Right cardiac atrium (tissue), 5 donors: ENCODE data around the gene MYO15B. TPM values are rescaled to one million over a fixed set of nuclear protein-coding genes. Genes with fewer than 3 reads are reported as not detected.
A peak's percentile ranks its signal among the peaks of the same experiment; 100 is the strongest.

ENCODE experiments used
- ATAC-seq, 2 donors: fragments of 200-7000 bp; cut with Tn5 transposase; one replicate each; pipeline versions ENCODE4 v1.8.0 to v1.9.1; 2020; ENCODE audit warnings: moderate library complexity in 2 of 2, mild to moderate bottlenecking in 1 of 2
- DNase-seq, 3 donors: peaks; one replicate each; pipeline ENCODE4 v3.0.0-alpha.2; 2020
- H3K27ac ChIP-seq: one replicate; pipeline ENCODE4 v1.5.1; 2013; ENCODE audit warnings: mild to moderate bottlenecking, low read length, control low read depth, moderate library complexity
- H3K27me3 ChIP-seq: one replicate; pipeline ENCODE4 v1.6.1; 2013; ENCODE audit not compliant: control insufficient read depth, insufficient read depth
- H3K4me1 ChIP-seq: one replicate; pipeline ENCODE4 v1.6.1; 2013; ENCODE audit warnings: low read length; ENCODE audit not compliant: control insufficient read depth, insufficient read depth
- H3K4me3 ChIP-seq: one replicate; pipeline ENCODE4 v1.5.1; 2013; ENCODE audit warnings: low read length, control low read depth
- H3K9me3 ChIP-seq: one replicate; pipeline ENCODE4 v1.6.1; 2013; ENCODE audit warnings: low read length; ENCODE audit not compliant: control insufficient read depth
- WGBS: extraction: QIAGEN DNeasy Blood & Tissue Kit; methylation state at CpG from one replicate; pipeline ENCODE4 v1.1.7; 2013; 5-methylcytosine and 5-hydroxymethylcytosine counted together
- intact Hi-C, 4 donors: fragments of 100-400 bp; cut with DNase I; formaldehyde crosslinking; loops; one replicate each; pipeline versions ENCODE4 v1.11.0 to v1.14.0; 2022 to 2023
- polyA plus RNA-seq: library from polyadenylated mRNA; stranded (reverse); fragments of 200-250 nt; gene quantifications from one replicate; pipeline ENCODE4 v1.2.3, GENCODE V29; 2013
- total RNA-seq, 4 donors: library from RNA; stranded (reverse); fragmentation: NEBNext Ultra II Directional; extraction: Animal tissue kit (Norgen Biotek cat#: 25700); gene quantifications; one replicate each; pipeline ENCODE4 v1.2.1, GENCODE V29; 2021
- donor health status: healthy with polysubstance abuse.
- donor health status: DM: no; HTN: yes; CAD: no.
- donor health status: DM: no; HTN: no; CAD: no.
- donor health status: DM: no; HTN: yes; CAD: no; lungs with severe emphysema.
- donor health status: DM: yes; HTN: yes; CAD: no.

MYO15B gene
- total and polyA plus RNA-seq, 5 donors, result 70.9 to 131 (median 92.0) TPM

GRCh38 chr17:75549246-75550138, 38.1 kb upstream of the MYO15B start:
- no peaks in the 10 kb centered on the region for H3K9me3 ChIP-seq
- ATAC-seq (peak; percentile 65 to 82), DNase-seq (no peak)
- H3K27me3 ChIP-seq, result no peaks in the 10 kb centered on the region
- intact Hi-C loops, result no loop called here
- H3K4me3 ChIP-seq, result no peak overlapping the region
- 68% methylated on average over 22 of the region's 22 CpGs for WGBS
- no peaks in the 10 kb centered on the region for H3K4me1 ChIP-seq
- no peak overlapping the region for H3K27ac ChIP-seq

- DNase-seq (no peak), ATAC-seq (peak in 1 of 2 donors; percentile 29)
- Histone ChIP-seq H3K4me3 (no peak overlapping the region), H3K27ac (no peak overlapping the region), H3K9me3 (no peaks in the 10 kb centered on the region), H3K4me1 (no peaks in the 10 kb centered on the region), H3K27me3 (no peaks in the 10 kb centered on the region)
- intact Hi-C loops, result no loop called here
- 74% methylated on average over 4 of the region's 4 CpGs for WGBS
Observed at GRCh38 chr17:75550139-75550465, 37.5 kb upstream of the MYO15B start.

GRCh38 chr17:75551266-75551665, 36.3 kb upstream of the MYO15B start:
- Histone ChIP-seq H3K4me3 (no peak overlapping the region), H3K9me3 (no peaks in the 10 kb centered on the region), H3K27ac (no peak overlapping the region), H3K27me3 (no peaks in the 10 kb centered on the region), H3K4me1 (no peaks in the 10 kb centered on the region)
- no peak for DNase-seq
- 85% methylated on average over 7 of the region's 7 CpGs for WGBS
- no peak for ATAC-seq
- intact Hi-C loops, result no loop called here

GRCh38 chr17:75552425-75553294, 34.9 kb upstream of the MYO15B start:
- Histone ChIP-seq H3K27ac (no peak overlapping the region), H3K9me3 (no peaks in the 10 kb centered on the region), H3K27me3 (no peaks in the 10 kb centered on the region), H3K4me3 (no peak overlapping the region), H3K4me1 (peaks cover 2% of the 10 kb centered on the region)
- intact Hi-C loops, result no loop called here
- DNase-seq (no peak), ATAC-seq (no peak)
- WGBS, result 58% methylated on average over 14 of the region's 14 CpGs

GRCh38 chr17:75553295-75554110, 34.1 kb upstream of the MYO15B start:
- ATAC-seq, result no peak
- Histone ChIP-seq H3K4me1 (peaks cover 2% of the 10 kb centered on the region), H3K9me3 (no peaks in the 10 kb centered on the region), H3K4me3 (no peak overlapping the region), H3K27ac (no peak overlapping the region), H3K27me3 (no peaks in the 10 kb centered on the region)
- no peak for DNase-seq
- 75% methylated on average over 8 of the region's 8 CpGs for WGBS
- intact Hi-C loops, result no loop called here

GRCh38 chr17:75555679-75556153, 31.9 kb upstream of the MYO15B start:
- Histone ChIP-seq H3K27me3 (no peaks in the 10 kb centered on the region), H3K27ac (no peak overlapping the region), H3K4me3 (no peak overlapping the region), H3K4me1 (peaks cover 2% of the 10 kb centered on the region), H3K9me3 (no peaks in the 10 kb centered on the region)
- ATAC-seq (no peak), DNase-seq (peak in 1 of 3 donors; percentile 34)
- WGBS, result 95% methylated on average over 21 of the region's 21 CpGs
- intact Hi-C loops, result no loop called here

GRCh38 chr17:75557075-75557851, 30.3 kb upstream of the MYO15B start:
- Histone ChIP-seq H3K9me3 (no peaks in the 10 kb centered on the region), H3K4me1 (peaks cover 2% of the 10 kb centered on the region), H3K27me3 (no peaks in the 10 kb centered on the region), H3K4me3 (no peak overlapping the region), H3K27ac (no peak overlapping the region)
- intact Hi-C loops, result no loop called here
- DNase-seq, result peak in 1 of 3 donors; percentile 71
- WGBS, result 53% methylated on average over 15 of the region's 15 CpGs
- ATAC-seq, result peak; percentile 43 to 63

- peak; percentile 9 to 15 for ATAC-seq
Observed at GRCh38 chr17:75557852-75558665, 29.5 kb upstream of the MYO15B start.

GRCh38 chr17:75558666-75559530, 28.7 kb upstream of the MYO15B start:
- Histone ChIP-seq H3K4me3 (no peak overlapping the region), H3K27me3 (no peaks in the 10 kb centered on the region), H3K9me3 (no peaks in the 10 kb centered on the region), H3K4me1 (peaks cover 2% of the 10 kb centered on the region), H3K27ac (no peak overlapping the region)
- DNase-seq (peak in 2 of 3 donors; percentile 44 to 51), ATAC-seq (no peak)
- 87% methylated on average over 35 of the region's 38 CpGs for WGBS
- intact Hi-C loops, result no loop called here

More at GRCh38 chr17:75557852-75558665, 29.5 kb upstream of the MYO15B start:
- peaks cover 2% of the 10 kb centered on the region for H3K4me1 ChIP-seq
- DNase-seq, result peak in 2 of 3 donors; percentile 32 to 33
- no peaks in the 10 kb centered on the region for H3K9me3 ChIP-seq
- intact Hi-C loops, result no loop called here
- H3K27me3 ChIP-seq, result no peaks in the 10 kb centered on the region
- H3K4me3 ChIP-seq, result no peak overlapping the region
- no peak overlapping the region for H3K27ac ChIP-seq
- 89% methylated on average over 18 of the region's 18 CpGs for WGBS
